Measurements from ENCODE around the gene NPAS4. TPM values are rescaled to one million over a fixed set of nuclear protein-coding genes. Genes with fewer than 3 reads are reported as not detected.
A peak's percentile ranks its signal among the peaks of the same experiment; 100 is the strongest.

The NPAS4 gene
- polyA plus RNA-seq (2013, experiment 1 of 2): 0.08 TPM
- polyA plus RNA-seq (2013, experiment 2 of 2): 0.08 TPM

GRCh38 chr11:66420671-66421476 is at the start of gene NPAS4:
TSS of gene NPAS4 (plus strand) at chr11:66421035. CDS start at chr11:66421180, 145 bp downstream.
- no peak within 1 kb of the TSS for H2BK15ac ChIP-seq (ENCODE audit: low read depth, poor library complexity, severe bottlenecking)
- no peak within 1 kb of the TSS for H3K14ac ChIP-seq (ENCODE audit: low read length in 2 of 2)
- no peak within 1 kb of the TSS for H3K4me2 ChIP-seq (ENCODE audit: low read length, poor library complexity, severe bottlenecking)
- H3K27ac ChIP-seq (ENCODE audit: low read length, poor library complexity, severe bottlenecking): no peak within 1 kb of the TSS
- H2BK12ac ChIP-seq (ENCODE audit: low read length in 2 of 2): no peak within 1 kb of the TSS
- H2AFZ ChIP-seq (ENCODE audit: low read depth, low read length): no peak within 1 kb of the TSS
- H3K36me3 ChIP-seq (ENCODE audit: control insufficient read depth in 1 of 2, insufficient read depth in 2 of 2, low read depth in 1 of 2, low read length in 2 of 2): no peaks in the 10 kb centered on the region
- no peak within 1 kb of the TSS for H3K18ac ChIP-seq (ENCODE audit: low read depth in 1 of 2, low read length in 2 of 2)
- no peak within 1 kb of the TSS for H3K9ac ChIP-seq (ENCODE audit: low read length)
- H3K4me1 ChIP-seq (ENCODE audit: control insufficient read depth, insufficient read depth, low read depth, low read length): peaks cover 11% of the 10 kb centered on the region
- no peaks in the 10 kb centered on the region for H3K9me3 ChIP-seq (ENCODE audit: control insufficient read depth, low read length)
- peaks cover 32 to 35% of the 10 kb centered on the region in 2 experiments for H3K27me3 ChIP-seq (ENCODE audit: control insufficient read depth in 1 of 2, insufficient read depth in 1 of 2, low read length in 2 of 2)
- DNase-seq: no peak
- no peak within 1 kb of the TSS for H3K4me3 ChIP-seq (ENCODE audit: insufficient read depth in 1 of 2, low read depth in 1 of 2, low read length in 2 of 2)
- 6% methylated on average over 61 of the region's 71 CpGs for WGBS
- no peaks in the 10 kb centered on the region for H3K79me1 ChIP-seq (replicated peaks; ENCODE audit: low read length, poor library complexity, severe bottlenecking)
- H2BK120ac ChIP-seq (ENCODE audit: low read depth, low read length): no peak within 1 kb of the TSS
- no peak within 1 kb of the TSS for H2BK5ac ChIP-seq (ENCODE audit: low read depth, low read length, poor library complexity, severe bottlenecking)
- no peak within 1 kb of the TSS for H4K8ac ChIP-seq (ENCODE audit: low read length)
- H3K4ac ChIP-seq (ENCODE audit: low read depth in 1 of 2, low read length in 2 of 2): no peak within 1 kb of the TSS
- no peak within 1 kb of the TSS for H4K91ac ChIP-seq (ENCODE audit: low read length)
- H3K23ac ChIP-seq (ENCODE audit: low read length in 2 of 2): peak within 1 kb of the TSS in 1 of 2 experiments; percentile 81
- no peak within 1 kb of the TSS for H2AK5ac ChIP-seq (ENCODE audit: low read length, severe bottlenecking)

DNA sequence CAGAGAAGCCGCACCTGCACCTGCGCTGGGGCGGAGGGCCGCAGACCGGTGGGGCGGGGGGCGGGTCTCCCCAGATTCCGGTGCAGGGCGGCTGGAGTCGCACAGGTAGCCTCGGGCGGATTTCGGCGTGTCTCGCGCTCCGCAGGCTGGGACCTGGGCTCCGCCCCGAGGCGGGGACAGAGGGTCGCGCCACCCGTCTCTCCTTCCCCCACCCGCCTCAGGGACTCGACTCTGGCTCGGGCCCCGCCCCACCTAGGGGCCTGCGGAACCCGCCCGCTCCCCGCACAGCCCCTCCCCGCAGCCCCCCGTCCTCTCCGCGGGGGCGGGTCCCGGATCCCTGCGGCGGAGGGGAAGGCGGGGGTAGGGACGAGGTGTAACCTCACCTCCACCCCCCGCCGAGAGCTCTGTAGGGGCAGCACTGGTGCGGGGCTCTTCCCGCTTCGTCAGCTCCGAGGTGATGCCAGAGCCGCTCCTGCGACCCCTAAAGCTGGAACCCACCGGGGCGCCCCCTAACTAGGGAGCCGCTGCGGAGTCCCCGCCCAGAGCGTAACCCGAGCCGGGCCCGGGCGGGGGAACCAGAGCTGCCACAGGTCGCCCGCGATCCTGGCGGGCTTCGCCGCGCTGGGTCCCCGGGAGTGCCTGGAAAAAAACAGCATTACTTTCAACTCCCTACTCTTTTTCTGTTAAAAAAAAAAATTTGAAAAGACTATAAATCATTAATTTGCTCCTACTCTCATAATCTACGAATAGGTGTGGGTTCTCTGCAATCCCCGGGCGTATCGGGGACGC is 49.0 kb upstream of the NPAS4 start, which contains the start of gene SLC29A2:
Gene SLC29A2 (minus strand): TSS at position 134 of the 789 bp plus-strand sequence. CDS start 169 bp downstream, outside the sequence.
- Histone ChIP-seq H3K9me3 (ENCODE audit: control insufficient read depth, low read length) (no peaks in the 10 kb centered on the region), H4K91ac (ENCODE audit: low read length) (no peak within 1 kb of the TSS), H3K27ac (ENCODE audit: low read length, poor library complexity, severe bottlenecking) (no peak within 1 kb of the TSS), H3K27me3 (ENCODE audit: control insufficient read depth in 1 of 2, insufficient read depth in 1 of 2, low read length in 2 of 2) (peaks cover 0 to 33% of the 10 kb centered on the region in 2 experiments), H3K23ac (ENCODE audit: low read length in 2 of 2) (peak within 1 kb of the TSS in 1 of 2 experiments; percentile 77), H3K14ac (ENCODE audit: low read length in 2 of 2) (peak within 1 kb of the TSS in 1 of 2 experiments; percentile 64), H2AFZ (ENCODE audit: low read depth, low read length) (peak within 1 kb of the TSS; percentile 95), H3K4me2 (ENCODE audit: low read length, poor library complexity, severe bottlenecking) (peak within 1 kb of the TSS; percentile 97), H4K8ac (ENCODE audit: low read length) (peak within 1 kb of the TSS; percentile 53), H3K9ac (ENCODE audit: low read length) (peak within 1 kb of the TSS; percentile 56), H3K4me3 (ENCODE audit: insufficient read depth in 1 of 2, low read depth in 1 of 2, low read length in 2 of 2) (peak within 1 kb of the TSS; percentile 74 to 85), H3K4me1 (ENCODE audit: control insufficient read depth, insufficient read depth, low read depth, low read length) (peaks cover 30% of the 10 kb centered on the region), H3K36me3 (ENCODE audit: control insufficient read depth in 1 of 2, insufficient read depth in 2 of 2, low read depth in 1 of 2, low read length in 2 of 2) (peaks cover 0 to 22% of the 10 kb centered on the region in 2 experiments), H3K79me1 (replicated peaks; ENCODE audit: low read length, poor library complexity, severe bottlenecking) (peaks cover 5% of the 10 kb centered on the region), H2BK15ac (ENCODE audit: low read depth, poor library complexity, severe bottlenecking) (peak within 1 kb of the TSS; percentile 46), H3K18ac (ENCODE audit: low read depth in 1 of 2, low read length in 2 of 2) (peak within 1 kb of the TSS; percentile 19 to 93), H2AK5ac (ENCODE audit: low read length, severe bottlenecking) (peak within 1 kb of the TSS; percentile 67), H2BK5ac (ENCODE audit: low read depth, low read length, poor library complexity, severe bottlenecking) (no peak within 1 kb of the TSS), H3K4ac (ENCODE audit: low read depth in 1 of 2, low read length in 2 of 2) (peak within 1 kb of the TSS in 1 of 2 experiments; percentile 73), H2BK120ac (ENCODE audit: low read depth, low read length) (peak within 1 kb of the TSS; percentile 27), H2BK12ac (ENCODE audit: low read length in 2 of 2) (peak within 1 kb of the TSS in 1 of 2 experiments; percentile 67)
- peak; percentile 51 for DNase-seq
- WGBS: 1% methylated on average over 33 of the region's 72 CpGs

DNA sequence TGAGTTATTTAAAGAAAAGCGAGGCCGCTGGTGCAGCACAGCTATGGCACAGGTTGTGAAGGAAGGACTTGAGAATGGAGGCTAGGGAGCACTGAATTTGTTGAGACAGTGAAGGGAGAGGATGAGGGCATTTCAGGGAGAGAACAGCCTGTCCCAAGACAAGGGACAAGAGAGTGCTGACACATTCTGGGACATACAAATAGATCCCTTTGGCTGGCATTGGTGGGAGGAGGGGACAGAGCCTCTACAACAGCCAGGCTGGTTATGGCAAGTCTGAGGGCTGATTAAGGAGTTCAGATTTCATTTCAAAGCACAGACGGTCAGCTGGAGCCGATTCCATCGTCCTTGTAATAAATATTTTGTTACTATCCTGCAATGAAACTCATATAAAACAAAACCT is 47.6 kb upstream of the NPAS4 start:
- H2AK5ac ChIP-seq (ENCODE audit: low read length, severe bottlenecking): no peak overlapping the region
- no peak for DNase-seq
- peaks cover 29% of the 10 kb centered on the region for H3K4me1 ChIP-seq (ENCODE audit: control insufficient read depth, insufficient read depth, low read depth, low read length)
- no peak overlapping the region for H3K23ac ChIP-seq (ENCODE audit: low read length in 2 of 2)
- H2BK120ac ChIP-seq (ENCODE audit: low read depth, low read length): no peak overlapping the region
- peaks cover 0 to 33% of the 10 kb centered on the region in 2 experiments for H3K27me3 ChIP-seq (ENCODE audit: control insufficient read depth in 1 of 2, insufficient read depth in 1 of 2, low read length in 2 of 2)
- H2BK5ac ChIP-seq (ENCODE audit: low read depth, low read length, poor library complexity, severe bottlenecking): no peak overlapping the region
- H4K8ac ChIP-seq (ENCODE audit: low read length): no peak overlapping the region
- H3K9ac ChIP-seq (ENCODE audit: low read length): no peak overlapping the region
- no peak overlapping the region for H3K18ac ChIP-seq (ENCODE audit: low read depth in 1 of 2, low read length in 2 of 2)
- H2BK15ac ChIP-seq (ENCODE audit: low read depth, poor library complexity, severe bottlenecking): no peak overlapping the region
- H2AFZ ChIP-seq (ENCODE audit: low read depth, low read length): no peak overlapping the region
- peak overlapping the region in 1 of 2 experiments; percentile 19 for H2BK12ac ChIP-seq (ENCODE audit: low read length in 2 of 2)
- no peak overlapping the region for H3K4ac ChIP-seq (ENCODE audit: low read depth in 1 of 2, low read length in 2 of 2)
- H3K9me3 ChIP-seq (ENCODE audit: control insufficient read depth, low read length): no peaks in the 10 kb centered on the region
- peaks cover 0 to 13% of the 10 kb centered on the region in 2 experiments for H3K36me3 ChIP-seq (ENCODE audit: control insufficient read depth in 1 of 2, insufficient read depth in 2 of 2, low read depth in 1 of 2, low read length in 2 of 2)
- H3K14ac ChIP-seq (ENCODE audit: low read length in 2 of 2): no peak overlapping the region
- no peak overlapping the region for H4K91ac ChIP-seq (ENCODE audit: low read length)
- H3K79me1 ChIP-seq (replicated peaks; ENCODE audit: low read length, poor library complexity, severe bottlenecking): peaks cover 5% of the 10 kb centered on the region
- H3K27ac ChIP-seq (ENCODE audit: low read length, poor library complexity, severe bottlenecking): no peak overlapping the region
- WGBS: 93% methylated on average over 2 of the region's 5 CpGs
- no peak overlapping the region for H3K4me2 ChIP-seq (ENCODE audit: low read length, poor library complexity, severe bottlenecking)
- no peak overlapping the region for H3K4me3 ChIP-seq (ENCODE audit: insufficient read depth in 1 of 2, low read depth in 1 of 2, low read length in 2 of 2)
